Endothelial cell of umbilical vein (primary cell): ENCODE data around the gene TMEM18. TPM values are rescaled to one million over a fixed set of nuclear protein-coding genes. Genes with fewer than 3 reads are reported as not detected.

Experiments
- BruUV-seq: library from RNA; stranded (reverse); fragments of 400-500 nt; replicated peaks from 2 replicates; lab custom pipeline; 2021; lab: Mats Ljungman, UMichigan
- CTCF ChIA-PET: fragments of 300-600, 350-600 bp; sonication (Branson Sonifier 250); formaldehyde crosslinking; loops from one replicate; lab custom pipeline; 2021; ENCODE audit warnings: antibody characterized with exemption, inconsistent platforms; lab: Charles Lee
- POLR2A ChIA-PET: fragments of 300-600, 350-600 bp; sonication (Branson Sonifier 250); formaldehyde crosslinking; loops from one replicate; lab custom pipeline; 2021; ENCODE audit warnings: antibody characterized with exemption, inconsistent platforms; lab: Charles Lee
- DNase-seq: peaks from one replicate; pipeline ENCODE4 v3.0.0-alpha.2; 2011; ENCODE audit warnings: low read depth, low spot score
- FAIRE-seq: peaks from 2 replicates; lab custom pipeline; 2011; peaks lifted over from hg19 to GRCh38; lab: Jason Lieb, UNC
- H2AFZ ChIP-seq: 2 replicates; pipeline ENCODE4 v1.6.0; 2012; ENCODE audit warnings: low read depth, low read length, control low read depth, inconsistent platforms
- H3K27ac ChIP-seq: 2 replicates; pipeline ENCODE4 v1.5.1; 2011; ENCODE audit warnings: low read depth, mild to moderate bottlenecking, control low read depth, low read length, moderate library complexity; ENCODE audit not compliant: insufficient read depth
- H3K27me3 ChIP-seq, 2 experiments: 2 replicates each; pipeline versions ENCODE4 v1.6.0 to v1.6.1; 2011; ENCODE audit warnings: low read length in 2 of 2, mixed read lengths in 1 of 2; ENCODE audit not compliant: control insufficient read depth in 2 of 2, insufficient read depth in 2 of 2
- H3K36me3 ChIP-seq, 2 experiments: 2 replicates in 1 of 2; 3 replicates in 1 of 2; pipeline ENCODE4 v1.5.1; 2011; ENCODE audit warnings: low read length in 2 of 2, mild to moderate bottlenecking in 1 of 2, moderate library complexity in 1 of 2; ENCODE audit not compliant: control insufficient read depth in 2 of 2, insufficient read depth in 2 of 2; ENCODE audit errors: extremely low read depth in 1 of 2
- H3K4me1 ChIP-seq: 3 replicates; pipeline ENCODE4 v1.5.1; 2011; ENCODE audit warnings: mild to moderate bottlenecking, low read length; ENCODE audit not compliant: control insufficient read depth, insufficient read depth; ENCODE audit errors: extremely low read depth
- H3K4me2 ChIP-seq: 2 replicates; pipeline ENCODE4 v1.6.1; 2011; ENCODE audit warnings: low read length, control low read depth, mixed read lengths; ENCODE audit not compliant: insufficient read depth
- H3K4me3 ChIP-seq, 3 experiments: fragments of 200-600 bp in 1 of 3; sonication (generic), shearing (Covaris generic) in 1 of 3; replicated peaks in 1 of 3; 2 replicates each; pipeline ENCODE4 v1.5.1; 2011 to 2016; ENCODE audit warnings: control low read depth in 3 of 3, low read length in 3 of 3, mild to moderate bottlenecking in 2 of 3, inconsistent platforms in 1 of 3, low read depth in 1 of 3, moderate library complexity in 1 of 3; ENCODE audit not compliant: insufficient read depth in 1 of 3
- H3K79me2 ChIP-seq: 2 replicates; pipeline ENCODE4 v1.6.0; 2012; ENCODE audit warnings: low read length, inconsistent platforms; ENCODE audit not compliant: control insufficient read depth, insufficient read depth
- H3K9ac ChIP-seq: replicated peaks from 2 replicates; pipeline ENCODE3; 2011; ENCODE audit warnings: low read length, control low read depth; ENCODE audit not compliant: insufficient read depth; ENCODE audit errors: extremely low read depth
- H3K9me1 ChIP-seq: replicated peaks from 3 replicates; pipeline ENCODE4 v1.6.0; 2011; ENCODE audit warnings: mild to moderate bottlenecking, low read length; ENCODE audit not compliant: control insufficient read depth, insufficient read depth; ENCODE audit errors: extremely low read depth
- H3K9me3 ChIP-seq: replicated peaks from 2 replicates; pipeline ENCODE4 v1.5.1; 2012; ENCODE audit warnings: low read length, inconsistent platforms; ENCODE audit not compliant: control insufficient read depth, insufficient read depth
- H4K20me1 ChIP-seq: replicated peaks from 2 replicates; pipeline ENCODE3; 2011; ENCODE audit warnings: mild to moderate bottlenecking, low read length; ENCODE audit not compliant: control insufficient read depth, insufficient read depth; ENCODE audit errors: extremely low read depth
- EZH2 ChIP-seq: IDR thresholded peaks from 2 replicates; pipeline ENCODE4 v1.6.1; 2012; ENCODE audit warnings: borderline replicate concordance, low read depth, mild to moderate bottlenecking, moderate library complexity, low read length, inconsistent platforms; ENCODE audit not compliant: severe bottlenecking
- FOS ChIP-seq: IDR thresholded peaks from 2 replicates; pipeline ENCODE4 v1.6.1; 2011; ENCODE audit warnings: mild to moderate bottlenecking, low read length, moderate library complexity, borderline replicate concordance; ENCODE audit not compliant: insufficient read depth
- GATA2 ChIP-seq: IDR thresholded peaks from 2 replicates; pipeline ENCODE4 v1.7.0; 2011; ENCODE audit warnings: low read depth, mild to moderate bottlenecking, moderate library complexity, mixed read lengths, low read length; ENCODE audit not compliant: insufficient read length, insufficient read depth
- JUN ChIP-seq: IDR thresholded peaks from 2 replicates; pipeline ENCODE4 v1.6.1; 2011; ENCODE audit warnings: borderline replicate concordance, low read depth; ENCODE audit not compliant: insufficient read length, insufficient read depth
- MAX ChIP-seq: IDR thresholded peaks from 2 replicates; pipeline ENCODE4 v1.6.1; 2011; ENCODE audit not compliant: insufficient read depth, insufficient read length
- MYC ChIP-seq: IDR thresholded peaks from one replicate; pipeline ENCODE4 v1.6.1; 2011; ENCODE audit warnings: mild to moderate bottlenecking, low read depth, low read length
- POLR2A ChIP-seq: IDR thresholded peaks from 2 replicates; pipeline ENCODE4 v1.6.1; 2012; ENCODE audit warnings: low read depth, mild to moderate bottlenecking, control low read depth, low read length
- POLR2AphosphoS5 ChIP-seq: IDR thresholded peaks from 2 replicates; pipeline ENCODE4 v1.6.1; 2012; ENCODE audit warnings: low read depth, mild to moderate bottlenecking, control low read depth, low read length, moderate library complexity; ENCODE audit not compliant: insufficient read depth
- dilution Hi-C: fragments of 300-500 bp; cut with MboI; formaldehyde crosslinking; loops from one replicate; pipeline ENCODE4 v1.15.0; 2019; ENCODE audit warnings: low sequenced_read_pairs; ENCODE audit not compliant: extremely low pct_ligation_motif_present
- intact Hi-C: fragments of 100-400 bp; cut with micrococcal nuclease; formaldehyde crosslinking; loops from one replicate; pipeline ENCODE4 v1.10.0; 2022
- polyA plus RNA-seq, 4 experiments: library from polyadenylated mRNA; depleted of rRNA in 3 of 4; stranded (reverse) in 3 of 4; unstranded in 1 of 4; fragments of >200 nt; gene quantifications; 2 replicates each; pipeline versions ENCODE4 v1.2.1 to v1.2.3, GENCODE V29; 2011 to 2012; ENCODE audit warnings: missing spikeins in 1 of 4
- total RNA-seq: library from RNA; stranded (reverse); gene quantifications from 2 replicates; pipeline ENCODE4 v1.2.3, GENCODE V29; 2021
- TF ChIP-seq, protein P1 (sequence below), 2 donors: IDR thresholded peaks; 1 replicate in 1 of 2; 2 replicates in 1 of 2; pipeline ENCODE4 v1.5.1; 2011; ENCODE audit warnings: low read length in 2 of 2, mild to moderate bottlenecking in 2 of 2, moderate library complexity in 2 of 2, control low read depth in 1 of 2, inconsistent platforms in 1 of 2, low read depth in 1 of 2; ENCODE audit not compliant: insufficient read depth in 1 of 2; ENCODE audit errors: extremely low read depth in 1 of 2

Gene TMEM18
- total and polyA plus RNA-seq, 2 donors (not counting 3 experiments of a cell fraction or from before 2014, with no cell fraction given), result 19.1 to 23.1 TPM

- Histone ChIP-seq H3K4me1 (no peaks in the 10 kb centered on the region), H4K20me1 (no peaks in the 10 kb centered on the region), H2AFZ (no peak overlapping the region), H3K9me1 (no peaks in the 10 kb centered on the region), H3K27ac (no peak overlapping the region), H3K36me3 (no peaks in the 10 kb centered on the region), H3K79me2 (no peaks in the 10 kb centered on the region), H3K27me3 (no peaks in the 10 kb centered on the region), H3K4me2 (no peak overlapping the region), H3K9ac (no peak overlapping the region), H3K4me3 (no peak overlapping the region), H3K9me3 (no peaks in the 10 kb centered on the region)
- TF ChIP-seq, protein P1, sequence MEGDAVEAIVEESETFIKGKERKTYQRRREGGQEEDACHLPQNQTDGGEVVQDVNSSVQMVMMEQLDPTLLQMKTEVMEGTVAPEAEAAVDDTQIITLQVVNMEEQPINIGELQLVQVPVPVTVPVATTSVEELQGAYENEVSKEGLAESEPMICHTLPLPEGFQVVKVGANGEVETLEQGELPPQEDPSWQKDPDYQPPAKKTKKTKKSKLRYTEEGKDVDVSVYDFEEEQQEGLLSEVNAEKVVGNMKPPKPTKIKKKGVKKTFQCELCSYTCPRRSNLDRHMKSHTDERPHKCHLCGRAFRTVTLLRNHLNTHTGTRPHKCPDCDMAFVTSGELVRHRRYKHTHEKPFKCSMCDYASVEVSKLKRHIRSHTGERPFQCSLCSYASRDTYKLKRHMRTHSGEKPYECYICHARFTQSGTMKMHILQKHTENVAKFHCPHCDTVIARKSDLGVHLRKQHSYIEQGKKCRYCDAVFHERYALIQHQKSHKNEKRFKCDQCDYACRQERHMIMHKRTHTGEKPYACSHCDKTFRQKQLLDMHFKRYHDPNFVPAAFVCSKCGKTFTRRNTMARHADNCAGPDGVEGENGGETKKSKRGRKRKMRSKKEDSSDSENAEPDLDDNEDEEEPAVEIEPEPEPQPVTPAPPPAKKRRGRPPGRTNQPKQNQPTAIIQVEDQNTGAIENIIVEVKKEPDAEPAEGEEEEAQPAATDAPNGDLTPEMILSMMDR (IDR thresholded peaks at IDR 0.05; ENCODE audit: extremely low read depth in 1 of 2, insufficient read depth in 1 of 2, low read depth in 1 of 2, low read length in 2 of 2), result no peak
- no peak for TF ChIP-seq MYC
- TF ChIP-seq POLR2AphosphoS5, result no peak
- TF ChIP-seq JUN, result no peak
- TF ChIP-seq POLR2A, result no peak
- no peak for TF ChIP-seq FOS
- no peak for TF ChIP-seq MAX
- no peak for TF ChIP-seq EZH2
- no peak for TF ChIP-seq GATA2
- FAIRE-seq (no peak), DNase-seq (no peak)
- ChIA-PET POLR2A (no interaction called here), CTCF (interaction anchor here (1.0 to 2.9 kb wide), 6 partner anchors 16 to 1102 kb away, joined by 3 to 16 read pairs (median 4); no protein-coding TSS in a partner anchor)
- dilution Hi-C loops (no loop called here), intact Hi-C loops (no loop called here)
- no TSS peak for BruUV-seq
Measured at GRCh38 chr2:715038-715437, 37.8 kb upstream of the TMEM18 start.
